GM12873 (cell line): ENCODE data around the gene FAM199X.

Source experiments
- TF ChIP-seq, protein P1 (sequence below): IDR thresholded peaks from 2 replicates; pipeline ENCODE4 v1.5.1; 2012; ENCODE audit warnings: low read depth, mild to moderate bottlenecking, moderate library complexity, low read length, control low read depth; ENCODE audit not compliant: insufficient read depth; ENCODE audit errors: missing control alignments

FAM199X gene

GRCh38 chrX:104166735-104167436 is 633 bp downstream of the FAM199X start:
- TF ChIP-seq, protein P1, sequence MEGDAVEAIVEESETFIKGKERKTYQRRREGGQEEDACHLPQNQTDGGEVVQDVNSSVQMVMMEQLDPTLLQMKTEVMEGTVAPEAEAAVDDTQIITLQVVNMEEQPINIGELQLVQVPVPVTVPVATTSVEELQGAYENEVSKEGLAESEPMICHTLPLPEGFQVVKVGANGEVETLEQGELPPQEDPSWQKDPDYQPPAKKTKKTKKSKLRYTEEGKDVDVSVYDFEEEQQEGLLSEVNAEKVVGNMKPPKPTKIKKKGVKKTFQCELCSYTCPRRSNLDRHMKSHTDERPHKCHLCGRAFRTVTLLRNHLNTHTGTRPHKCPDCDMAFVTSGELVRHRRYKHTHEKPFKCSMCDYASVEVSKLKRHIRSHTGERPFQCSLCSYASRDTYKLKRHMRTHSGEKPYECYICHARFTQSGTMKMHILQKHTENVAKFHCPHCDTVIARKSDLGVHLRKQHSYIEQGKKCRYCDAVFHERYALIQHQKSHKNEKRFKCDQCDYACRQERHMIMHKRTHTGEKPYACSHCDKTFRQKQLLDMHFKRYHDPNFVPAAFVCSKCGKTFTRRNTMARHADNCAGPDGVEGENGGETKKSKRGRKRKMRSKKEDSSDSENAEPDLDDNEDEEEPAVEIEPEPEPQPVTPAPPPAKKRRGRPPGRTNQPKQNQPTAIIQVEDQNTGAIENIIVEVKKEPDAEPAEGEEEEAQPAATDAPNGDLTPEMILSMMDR: no peak

- TF ChIP-seq, protein P1: no peak
These were observed 1.9 kb downstream of the FAM199X start for GRCh38 chrX:104168127-104168526.

DNA sequence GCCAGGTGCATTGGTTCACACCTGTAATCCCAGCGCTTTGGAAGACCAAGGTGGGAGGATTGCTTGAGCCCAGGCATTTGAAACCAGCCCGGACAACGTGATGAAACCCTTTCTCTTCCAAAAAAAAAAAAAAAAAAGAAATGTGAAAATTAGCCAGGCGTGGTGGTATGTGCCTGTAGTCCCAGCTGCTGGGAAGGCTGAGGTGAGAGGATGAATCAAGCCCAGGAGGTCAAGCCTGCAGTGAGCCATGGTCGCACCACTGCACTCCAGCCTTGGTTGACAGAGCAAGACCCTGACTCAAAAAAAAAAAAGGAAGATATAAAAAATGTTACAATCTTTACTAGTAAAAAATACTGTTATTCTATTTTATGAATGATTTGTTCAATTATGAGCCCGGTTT is 5.9 kb downstream of the FAM199X start:
- TF ChIP-seq, protein P1: no peak

DNA sequence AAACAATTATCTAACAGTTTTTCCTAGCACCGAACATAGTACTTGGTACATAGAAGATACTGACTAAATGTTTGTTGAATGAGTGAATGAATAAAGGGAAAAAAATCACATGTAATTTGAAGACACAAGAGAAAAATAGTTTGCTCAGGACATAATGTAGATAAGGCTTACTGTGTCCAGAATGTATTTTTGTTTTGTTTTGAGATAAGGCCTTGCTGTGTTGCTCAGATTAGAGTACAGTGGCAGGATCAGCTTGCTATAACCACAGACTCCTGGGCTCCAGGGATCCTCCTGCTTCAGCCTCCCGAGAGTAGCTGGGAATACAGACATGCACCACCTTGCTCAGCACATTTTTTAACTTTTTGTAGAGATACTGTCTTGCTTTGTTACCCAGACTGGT is 6.5 kb downstream of the FAM199X start:
- TF ChIP-seq, protein P1: no peak

DNA sequence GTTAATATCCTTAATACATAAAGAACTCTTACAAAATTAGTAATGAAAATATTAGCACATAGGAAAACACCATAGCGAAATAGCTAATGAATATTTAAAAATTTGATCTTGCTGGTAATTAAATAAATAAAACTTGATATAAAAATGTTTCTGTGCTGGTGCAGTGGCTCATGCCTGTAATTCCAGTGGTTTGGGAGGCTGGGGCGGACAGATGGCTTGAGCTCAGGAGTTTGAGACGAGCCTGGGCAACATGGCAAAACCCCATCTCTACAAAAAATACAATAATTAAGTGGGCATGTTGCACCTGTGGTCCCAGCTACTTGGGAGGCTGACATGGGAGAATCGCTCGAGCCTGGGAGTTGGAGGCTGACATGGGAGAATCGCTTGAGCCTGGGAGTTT is 7.6 kb downstream of the FAM199X start:
- TF ChIP-seq, protein P1: no peak

GRCh38 chrX:104183685-104184084 is 17.4 kb downstream of the FAM199X start:
- TF ChIP-seq, protein P1: no peak

- TF ChIP-seq, protein P1: no peak
These were observed 21.7 kb downstream of the FAM199X start for GRCh38 chrX:104187931-104188330.
